Measurements from ENCODE around the gene FIBP.

DNA sequence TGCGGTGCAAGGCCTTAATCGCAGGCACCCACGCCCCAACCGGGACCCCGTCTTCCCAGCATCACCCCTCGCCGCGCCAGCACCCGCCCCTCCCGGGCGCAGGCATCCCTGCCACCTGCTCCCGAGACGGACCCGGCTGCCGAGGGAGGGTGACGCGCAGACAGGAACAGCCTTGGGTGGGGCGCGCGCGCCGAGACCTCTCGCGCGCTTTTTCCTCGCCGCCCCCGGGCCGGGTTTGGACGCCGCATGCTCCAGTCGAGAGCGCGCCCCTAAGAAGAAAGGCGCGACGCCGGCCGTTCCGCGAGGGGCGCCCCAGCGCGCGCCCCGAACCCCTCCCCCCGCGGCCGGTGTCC lies 30.8 kb downstream of the FIBP start:
- TF ChIP-seq, protein P1, sequence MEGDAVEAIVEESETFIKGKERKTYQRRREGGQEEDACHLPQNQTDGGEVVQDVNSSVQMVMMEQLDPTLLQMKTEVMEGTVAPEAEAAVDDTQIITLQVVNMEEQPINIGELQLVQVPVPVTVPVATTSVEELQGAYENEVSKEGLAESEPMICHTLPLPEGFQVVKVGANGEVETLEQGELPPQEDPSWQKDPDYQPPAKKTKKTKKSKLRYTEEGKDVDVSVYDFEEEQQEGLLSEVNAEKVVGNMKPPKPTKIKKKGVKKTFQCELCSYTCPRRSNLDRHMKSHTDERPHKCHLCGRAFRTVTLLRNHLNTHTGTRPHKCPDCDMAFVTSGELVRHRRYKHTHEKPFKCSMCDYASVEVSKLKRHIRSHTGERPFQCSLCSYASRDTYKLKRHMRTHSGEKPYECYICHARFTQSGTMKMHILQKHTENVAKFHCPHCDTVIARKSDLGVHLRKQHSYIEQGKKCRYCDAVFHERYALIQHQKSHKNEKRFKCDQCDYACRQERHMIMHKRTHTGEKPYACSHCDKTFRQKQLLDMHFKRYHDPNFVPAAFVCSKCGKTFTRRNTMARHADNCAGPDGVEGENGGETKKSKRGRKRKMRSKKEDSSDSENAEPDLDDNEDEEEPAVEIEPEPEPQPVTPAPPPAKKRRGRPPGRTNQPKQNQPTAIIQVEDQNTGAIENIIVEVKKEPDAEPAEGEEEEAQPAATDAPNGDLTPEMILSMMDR (IDR thresholded peaks at IDR 0.05): no peak
- TF ChIP-seq ZNF232 (CRISPR knock-in tag; IDR thresholded peaks at IDR 0.05): no peak
- TF ChIP-seq, protein P2, sequence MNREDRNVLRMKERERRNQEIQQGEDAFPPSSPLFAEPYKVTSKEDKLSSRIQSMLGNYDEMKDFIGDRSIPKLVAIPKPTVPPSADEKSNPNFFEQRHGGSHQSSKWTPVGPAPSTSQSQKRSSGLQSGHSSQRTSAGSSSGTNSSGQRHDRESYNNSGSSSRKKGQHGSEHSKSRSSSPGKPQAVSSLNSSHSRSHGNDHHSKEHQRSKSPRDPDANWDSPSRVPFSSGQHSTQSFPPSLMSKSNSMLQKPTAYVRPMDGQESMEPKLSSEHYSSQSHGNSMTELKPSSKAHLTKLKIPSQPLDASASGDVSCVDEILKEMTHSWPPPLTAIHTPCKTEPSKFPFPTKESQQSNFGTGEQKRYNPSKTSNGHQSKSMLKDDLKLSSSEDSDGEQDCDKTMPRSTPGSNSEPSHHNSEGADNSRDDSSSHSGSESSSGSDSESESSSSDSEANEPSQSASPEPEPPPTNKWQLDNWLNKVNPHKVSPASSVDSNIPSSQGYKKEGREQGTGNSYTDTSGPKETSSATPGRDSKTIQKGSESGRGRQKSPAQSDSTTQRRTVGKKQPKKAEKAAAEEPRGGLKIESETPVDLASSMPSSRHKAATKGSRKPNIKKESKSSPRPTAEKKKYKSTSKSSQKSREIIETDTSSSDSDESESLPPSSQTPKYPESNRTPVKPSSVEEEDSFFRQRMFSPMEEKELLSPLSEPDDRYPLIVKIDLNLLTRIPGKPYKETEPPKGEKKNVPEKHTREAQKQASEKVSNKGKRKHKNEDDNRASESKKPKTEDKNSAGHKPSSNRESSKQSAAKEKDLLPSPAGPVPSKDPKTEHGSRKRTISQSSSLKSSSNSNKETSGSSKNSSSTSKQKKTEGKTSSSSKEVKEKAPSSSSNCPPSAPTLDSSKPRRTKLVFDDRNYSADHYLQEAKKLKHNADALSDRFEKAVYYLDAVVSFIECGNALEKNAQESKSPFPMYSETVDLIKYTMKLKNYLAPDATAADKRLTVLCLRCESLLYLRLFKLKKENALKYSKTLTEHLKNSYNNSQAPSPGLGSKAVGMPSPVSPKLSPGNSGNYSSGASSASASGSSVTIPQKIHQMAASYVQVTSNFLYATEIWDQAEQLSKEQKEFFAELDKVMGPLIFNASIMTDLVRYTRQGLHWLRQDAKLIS (CRISPR knock-in tag; IDR thresholded peaks at IDR 0.05; ENCODE audit: borderline replicate concordance): no peak
